ENCODE measurements around the gene USP20. TPM values are rescaled to one million over a fixed set of nuclear protein-coding genes. Genes with fewer than 3 reads are reported as not detected.

USP20 gene
- polyA plus RNA-seq, 1 of the 3 experiments (the other 2 are of a cell fraction) = 22.5 TPM

GRCh38 chr9:129879991-129880653 is 44.9 kb downstream of the USP20 start:
- no peak for DNase-seq
- Histone ChIP-seq H4K20me1 (ENCODE audit: insufficient read depth) (no peaks in the 10 kb centered on the region), H3F3A (replicated peaks; ENCODE audit: insufficient read depth) (no peaks in the 10 kb centered on the region), H3K27ac (ENCODE audit: low read depth in 2 of 2, low read length in 1 of 2) (0 out of 4 replicates have a peak overlapping the region, but pooled peaks of 1 of the 2 experiments have one; percentile 55), H3K4me1 (ENCODE audit: control insufficient read depth in 1 of 2, insufficient read depth in 2 of 2, low read depth in 1 of 2, low read length in 1 of 2) (peaks cover 10 to 42% of the 10 kb centered on the region in 2 experiments; a peak in 3 of 4 replicates), H2AFZ (ENCODE audit: low read depth) (no peak overlapping the region), H3K36me3 (replicated peaks in 1 of 2; ENCODE audit: control insufficient read depth in 1 of 2, insufficient read depth in 2 of 2, low read length in 1 of 2) (peaks cover 0 to 22% of the 10 kb centered on the region in 2 experiments), H3K4me3 (ENCODE audit: low read depth in 2 of 2, low read length in 1 of 2) (no peak overlapping the region), H3K27me3 (ENCODE audit: insufficient read depth) (no peaks in the 10 kb centered on the region), H3K9me3 (no peaks in the 10 kb centered on the region), H3K9me2 (no peaks in the 10 kb centered on the region), H3K79me2 (ENCODE audit: insufficient read depth) (no peaks in the 10 kb centered on the region), H3K4me2 (no peak overlapping the region), H3K9ac (no peak overlapping the region)
- ChIA-PET POLR2A (no interaction called here), CTCF (interaction anchor here (1.4 kb wide), 1 partner anchor 12 kb away, joined by 3 read pairs; no protein-coding TSS in a partner anchor)
- TF ChIP-seq USF1 (IDR thresholded peaks at IDR 0.05; ENCODE audit: borderline replicate concordance, low read depth) = no peak
- no peak for TF ChIP-seq YY1 (IDR thresholded peaks at IDR 0.05; ENCODE audit: low read depth)
- no peak for TF ChIP-seq EZH2phosphoT487 (IDR thresholded peaks at IDR 0.05; ENCODE audit: borderline replicate concordance, low read depth)
- no peak for TF ChIP-seq ELF1 (IDR thresholded peaks at IDR 0.05)
- no peak for TF ChIP-seq CTCF (IDR thresholded peaks at IDR 0.05)
- TF ChIP-seq TEAD4 (IDR thresholded peaks at IDR 0.05; ENCODE audit: borderline replicate concordance, insufficient read depth) = no peak
- 95% methylated on average over 22 of the region's 31 CpGs for WGBS (ENCODE audit: low lambda C conversion rate)

GRCh38 chr9:129880654-129881546 is 45.6 kb downstream of the USP20 start:
- H3F3A ChIP-seq (replicated peaks; ENCODE audit: insufficient read depth) = no peaks in the 10 kb centered on the region
- peaks cover 0 to 16% of the 10 kb centered on the region in 2 experiments for H3K36me3 ChIP-seq (replicated peaks in 1 of 2; ENCODE audit: control insufficient read depth in 1 of 2, insufficient read depth in 2 of 2, low read length in 1 of 2)
- TF ChIP-seq RCOR1 (IDR thresholded peaks at IDR 0.05; ENCODE audit: low read length) = no peak
- TF ChIP-seq POLR2AphosphoS5 (IDR thresholded peaks at IDR 0.05; ENCODE audit: low read depth, low read length) = no peak
- no peak for TF ChIP-seq IRF3 (IDR thresholded peaks at IDR 0.05; ENCODE audit: low read depth, low read length)
- H3K27me3 ChIP-seq (ENCODE audit: insufficient read depth) = no peaks in the 10 kb centered on the region
- no peak overlapping the region for H3K9ac ChIP-seq
- peak overlapping the region in 1 of 2 experiments; percentile 55; a peak in 2 of 4 replicates for H3K27ac ChIP-seq (ENCODE audit: low read depth in 2 of 2, low read length in 1 of 2)
- H3K9me3 ChIP-seq = no peaks in the 10 kb centered on the region
- no peaks in the 10 kb centered on the region for H3K79me2 ChIP-seq (ENCODE audit: insufficient read depth)
- no peak overlapping the region for H3K4me3 ChIP-seq (ENCODE audit: low read depth in 2 of 2, low read length in 1 of 2)
- DNase-seq = no peak
- H3K9me2 ChIP-seq = no peaks in the 10 kb centered on the region
- ChIA-PET POLR2A (no interaction called here), CTCF (no interaction called here)
- H3K4me1 ChIP-seq (ENCODE audit: control insufficient read depth in 1 of 2, insufficient read depth in 2 of 2, low read depth in 1 of 2, low read length in 1 of 2) = peaks cover 14 to 42% of the 10 kb centered on the region in 2 experiments; a peak in 3 of 4 replicates
- WGBS (ENCODE audit: low lambda C conversion rate) = 87% methylated on average over 11 of the region's 28 CpGs
- no peak overlapping the region for H3K4me2 ChIP-seq
- H4K20me1 ChIP-seq (ENCODE audit: insufficient read depth) = no peaks in the 10 kb centered on the region
- no peak overlapping the region for H2AFZ ChIP-seq (ENCODE audit: low read depth)
